ENCODE results near the gene SREBF2.
"Not testable (repeated sequence)": the region's sequence is repeated elsewhere in the genome, so short reads cannot be mapped to it uniquely, and the experiment has no call there.

Gene SREBF2

GRCh38 chr22:41821471-41822316 is 11.2 kb upstream of the SREBF2 start:
- no peak for DNase-seq (ENCODE audit: low read depth, low spot score)

- DNase-seq (ENCODE audit: low read depth, low spot score): peak; percentile 65
Measured at GRCh38 chr22:41822317-41823057, 10.4 kb upstream of the SREBF2 start.

- DNase-seq (ENCODE audit: low read depth, low spot score): no peak
Measured at GRCh38 chr22:41823797-41824196, 9.1 kb upstream of the SREBF2 start.

GRCh38 chr22:41825376-41825775 is 7.5 kb upstream of the SREBF2 start:
- DNase-seq (ENCODE audit: low read depth, low spot score): no peak

- DNase-seq (ENCODE audit: low read depth, low spot score): no peak
Measured at GRCh38 chr22:41826021-41826420, 6.9 kb upstream of the SREBF2 start.

GRCh38 chr22:41826430-41827383 is 6.2 kb upstream of the SREBF2 start:
- no peak for DNase-seq (ENCODE audit: low read depth, low spot score)

- DNase-seq (ENCODE audit: low read depth, low spot score): no peak
Measured at GRCh38 chr22:41827671-41828070, 5.2 kb upstream of the SREBF2 start.

GRCh38 chr22:41828516-41828915 is 4.4 kb upstream of the SREBF2 start:
- DNase-seq (ENCODE audit: low read depth, low spot score): no peak

- no peak for DNase-seq (ENCODE audit: low read depth, low spot score)
Measured at GRCh38 chr22:41830174-41830573, 2.7 kb upstream of the SREBF2 start.

GRCh38 chr22:41831383-41831782 is 1.5 kb upstream of the SREBF2 start:
- no peak for DNase-seq (ENCODE audit: low read depth, low spot score)

- no peak for DNase-seq (ENCODE audit: low read depth, low spot score)
Measured at GRCh38 chr22:41831828-41832552, 915 bp upstream of the SREBF2 start.

GRCh38 chr22:41833369-41834004 is 582 bp downstream of the SREBF2 start:
- peak; percentile 58 for DNase-seq (ENCODE audit: low read depth, low spot score)

- DNase-seq (ENCODE audit: low read depth, low spot score): no peak
Measured at GRCh38 chr22:41834005-41834944, 1.4 kb downstream of the SREBF2 start.

GRCh38 chr22:41835462-41835861 is 2.6 kb downstream of the SREBF2 start:
- not testable (repeated sequence) for DNase-seq (ENCODE audit: low read depth, low spot score)

GRCh38 chr22:41836551-41836950 is 3.6 kb downstream of the SREBF2 start:
- DNase-seq (ENCODE audit: low read depth, low spot score): no peak

- DNase-seq (ENCODE audit: low read depth, low spot score): no peak
Measured at GRCh38 chr22:41838842-41839618, 6.1 kb downstream of the SREBF2 start.

GRCh38 chr22:41840216-41840615 is 7.3 kb downstream of the SREBF2 start:
- DNase-seq (ENCODE audit: low read depth, low spot score): no peak

GRCh38 chr22:41841085-41841712 is 8.3 kb downstream of the SREBF2 start:
- DNase-seq (ENCODE audit: low read depth, low spot score): no peak
